HG03097 (cell line): Measurements from ENCODE around the gene GLRA3.

Experiments used
- ATAC-seq: cut with Tn5 transposase; IDR thresholded peaks from one replicate; pipeline ENCODE4 v1.9.1; 2021; ENCODE audit not compliant: unreplicated experiment, low FRiP score

GLRA3 gene

GRCh38 chr4:174607792-174608191 is 221.3 kb downstream of the GLRA3 start:
- no peak for ATAC-seq

DNA sequence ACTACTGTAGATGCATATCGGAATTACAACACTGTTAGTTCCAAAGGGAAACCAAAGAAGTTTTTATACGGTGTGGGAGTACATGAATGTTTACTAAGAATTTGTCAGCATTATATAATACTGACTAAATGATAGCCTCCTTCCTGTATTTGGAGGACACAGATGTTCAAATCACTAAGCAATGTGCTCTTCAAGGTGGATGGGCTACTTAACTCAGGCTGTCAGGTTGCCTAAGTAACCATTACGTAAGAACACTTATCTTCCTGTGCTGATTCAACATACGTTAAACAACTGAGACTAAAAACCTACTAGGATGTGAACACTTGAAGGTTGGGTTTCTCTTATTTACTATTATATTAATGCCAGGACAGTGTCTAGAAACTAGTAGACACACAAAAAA is 224.8 kb downstream of the GLRA3 start:
- no peak for ATAC-seq

DNA sequence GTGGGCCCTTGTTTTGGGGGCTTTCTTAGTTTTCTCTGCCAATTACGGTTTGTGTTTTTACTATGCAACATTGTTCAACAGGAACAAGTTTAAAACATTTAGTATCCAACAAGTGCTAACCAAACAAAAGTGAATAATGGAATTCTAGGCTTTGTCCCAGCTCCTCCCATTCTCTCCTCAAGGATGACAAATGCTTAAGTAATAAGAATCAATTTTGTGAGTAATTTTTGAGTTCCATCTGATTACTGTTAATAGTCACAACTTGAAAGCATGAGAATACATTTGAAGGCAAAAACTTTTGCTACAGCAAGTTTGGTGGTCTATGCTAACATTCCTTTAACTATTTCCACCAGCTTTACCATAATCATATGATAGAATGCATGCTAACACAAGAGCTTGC is 228.7 kb downstream of the GLRA3 start:
- ATAC-seq: no peak

GRCh38 chr4:174598800-174599199 is 230.2 kb downstream of the GLRA3 start:
- ATAC-seq: no peak

GRCh38 chr4:174596513-174596912 is 232.5 kb downstream of the GLRA3 start:
- no peak for ATAC-seq

- no peak for ATAC-seq
Observed at GRCh38 chr4:174595141-174595929, 233.7 kb downstream of the GLRA3 start.

DNA sequence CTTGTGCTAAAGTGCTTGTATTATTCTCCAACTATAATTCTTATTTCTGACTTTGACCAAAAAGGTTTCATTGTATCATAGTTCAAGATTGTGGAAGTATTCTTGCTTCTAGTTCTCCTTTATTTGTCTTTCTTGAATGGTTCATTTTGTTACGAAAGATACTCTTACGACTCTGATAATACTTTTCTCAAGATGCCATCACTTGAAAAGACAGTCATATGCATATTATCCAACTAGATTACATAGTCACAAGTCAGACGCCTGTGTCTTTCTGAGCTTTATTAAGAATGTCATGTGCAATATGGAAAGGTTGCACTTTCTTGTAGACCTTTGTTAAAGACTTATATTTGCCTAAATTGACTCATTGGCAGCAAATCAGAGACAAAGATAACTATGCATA is 235.3 kb downstream of the GLRA3 start:
- no peak for ATAC-seq

- no peak for ATAC-seq
Observed at GRCh38 chr4:174592985-174593335, 236.1 kb downstream of the GLRA3 start.

GRCh38 chr4:174592256-174592984 is 236.6 kb downstream of the GLRA3 start:
- no peak for ATAC-seq

- peak; percentile 94 for ATAC-seq
Observed at GRCh38 chr4:174591243-174592021, 237.6 kb downstream of the GLRA3 start.

- no peak for ATAC-seq
Observed at GRCh38 chr4:174590336-174590735, 238.7 kb downstream of the GLRA3 start.
